WTC11 (cell line): ENCODE results near the gene HOXB8. TPM values are rescaled to one million over a fixed set of nuclear protein-coding genes. Genes with fewer than 3 reads are reported as not detected.

Experiments
- ATAC-seq: fragments of 200-7000 bp; cut with Tn5 transposase; 2 replicates; pipeline ENCODE4 v1.10.0; 2021; ENCODE audit warnings: mild to moderate bottlenecking, moderate library complexity
- CTCF ChIA-PET: fragments of 300-600 bp; sonication (Branson Sonifier 250); formaldehyde crosslinking; loops from one replicate; lab custom pipeline; 2021; ENCODE audit warnings: antibody characterized with exemption; lab: Charles Lee
- POLR2A ChIA-PET: fragments of 350-600 bp; sonication (Branson Sonifier 250); formaldehyde crosslinking; loops from one replicate; lab custom pipeline; 2021; ENCODE audit warnings: antibody characterized with exemption; lab: Charles Lee
- DNase-seq: peaks from one replicate; pipeline ENCODE4 v3.0.0; 2021; ENCODE audit warnings: low spot score
- H3K27ac Mint-ChIP-seq: 2 replicates; pipeline ENCODE4 v1.8.0; 2021; ENCODE audit warnings: mixed read lengths
- H3K27me3 Mint-ChIP-seq: 2 replicates; pipeline ENCODE4 v1.8.0; 2021; ENCODE audit warnings: low read depth, mild to moderate bottlenecking, moderate library complexity, mixed read lengths
- H3K36me3 Mint-ChIP-seq: 2 replicates; pipeline ENCODE4 v1.8.0; 2021; ENCODE audit warnings: mixed read lengths
- H3K4me1 Mint-ChIP-seq: 2 replicates; pipeline ENCODE4 v1.8.0; 2022; ENCODE audit warnings: mixed read lengths
- H3K4me3 Mint-ChIP-seq: 2 replicates; pipeline ENCODE4 v1.8.0; 2021; ENCODE audit warnings: mild to moderate bottlenecking, moderate library complexity, mixed read lengths
- H3K9me3 Mint-ChIP-seq: 2 replicates; pipeline ENCODE4 v1.8.0; 2021; ENCODE audit warnings: mixed read lengths
- ATF6 ChIP-seq: sonication (generic); formaldehyde crosslinking; IDR thresholded peaks from 2 replicates; pipeline ENCODE4 v1.8.1; 2023; ENCODE audit warnings: mild to moderate bottlenecking, missing genetic modification reagents
- CBFB ChIP-seq: sonication (generic); formaldehyde crosslinking; IDR thresholded peaks from 2 replicates; pipeline ENCODE4 v1.8.1; 2022; ENCODE audit warnings: mild to moderate bottlenecking, low read depth, missing genetic modification reagents
- CREB1 ChIP-seq: sonication (generic); formaldehyde crosslinking; IDR thresholded peaks from 2 replicates; pipeline ENCODE4 v1.8.0; 2023; ENCODE audit warnings: mild to moderate bottlenecking, missing genetic modification reagents
- FOXP4 ChIP-seq: sonication (generic); formaldehyde crosslinking; IDR thresholded peaks from 2 replicates; pipeline ENCODE4 v1.8.0; 2022; ENCODE audit warnings: mild to moderate bottlenecking, missing genetic modification reagents
- GABPB1 ChIP-seq: sonication (generic); formaldehyde crosslinking; IDR thresholded peaks from 2 replicates; pipeline ENCODE4 v1.8.1; 2023; ENCODE audit warnings: mild to moderate bottlenecking, missing genetic modification reagents
- GRHL2 ChIP-seq: fragments of 250-450 bp; sonication (Bioruptor Pico); IDR thresholded peaks from 2 replicates; pipeline ENCODE4 v1.8.0; 2022; ENCODE audit warnings: mild to moderate bottlenecking, moderate library complexity; ENCODE audit not compliant: insufficient replicate concordance, severe bottlenecking
- JUN ChIP-seq: sonication (generic); formaldehyde crosslinking; IDR thresholded peaks from 2 replicates; pipeline ENCODE4 v1.8.0; 2023; ENCODE audit warnings: mild to moderate bottlenecking, missing genetic modification reagents
- MAX ChIP-seq: sonication (generic); formaldehyde crosslinking; IDR thresholded peaks from 2 replicates; pipeline ENCODE4 v1.8.0; 2022; ENCODE audit warnings: mild to moderate bottlenecking, missing genetic modification reagents
- MYBL2 ChIP-seq: sonication (generic); formaldehyde crosslinking; IDR thresholded peaks from 2 replicates; pipeline ENCODE4 v1.8.1; 2023; ENCODE audit warnings: mild to moderate bottlenecking, moderate library complexity, missing genetic modification reagents
- NFATC4 ChIP-seq: fragments of 250-450 bp; sonication (Bioruptor Pico); IDR thresholded peaks from 2 replicates; pipeline ENCODE4 v1.9.0; 2021; ENCODE audit warnings: mild to moderate bottlenecking
- NFE2L1 ChIP-seq: sonication (generic); formaldehyde crosslinking; IDR thresholded peaks from 2 replicates; pipeline ENCODE4 v1.8.1; 2023; ENCODE audit warnings: missing genetic modification reagents
- NR1H2 ChIP-seq: sonication (generic); formaldehyde crosslinking; IDR thresholded peaks from 2 replicates; pipeline ENCODE4 v1.9.0; 2021; ENCODE audit warnings: mild to moderate bottlenecking, moderate library complexity, missing genetic modification reagents
- RELA ChIP-seq: sonication (generic); formaldehyde crosslinking; IDR thresholded peaks from 2 replicates; pipeline ENCODE4 v1.8.1; 2022; ENCODE audit warnings: missing genetic modification reagents, mild to moderate bottlenecking, borderline replicate concordance
- TCF7 ChIP-seq: sonication (generic); formaldehyde crosslinking; IDR thresholded peaks from 2 replicates; pipeline ENCODE4 v1.8.0; 2022; ENCODE audit warnings: mild to moderate bottlenecking, low read depth, missing genetic modification reagents, moderate library complexity
- TEAD1 ChIP-seq: sonication (generic); formaldehyde crosslinking; IDR thresholded peaks from 2 replicates; pipeline ENCODE4 v1.8.0; 2022; ENCODE audit warnings: mild to moderate bottlenecking, missing genetic modification reagents
- ZMAT4 ChIP-seq: fragments of 250-450 bp; sonication (Bioruptor Pico); IDR thresholded peaks from 2 replicates; pipeline ENCODE4 v1.9.0; 2021; ENCODE audit warnings: mild to moderate bottlenecking
- ZNF121 ChIP-seq: sonication (generic); formaldehyde crosslinking; IDR thresholded peaks from 2 replicates; pipeline ENCODE4 v1.8.0; 2023; ENCODE audit warnings: missing genetic modification reagents
- ZNF138 ChIP-seq: sonication (generic); formaldehyde crosslinking; conservative IDR thresholded peaks from 2 replicates; pipeline ENCODE4 v1.8.1; 2022; ENCODE audit warnings: mild to moderate bottlenecking, moderate library complexity, missing genetic modification reagents
- ZNF281 ChIP-seq: sonication (generic); formaldehyde crosslinking; IDR thresholded peaks from 2 replicates; pipeline ENCODE4 v1.8.0; 2023; ENCODE audit warnings: mild to moderate bottlenecking, missing genetic modification reagents
- ZNF317 ChIP-seq: sonication (generic); formaldehyde crosslinking; IDR thresholded peaks from 2 replicates; pipeline ENCODE4 v1.8.1; 2023; ENCODE audit warnings: low read depth, mild to moderate bottlenecking, moderate library complexity, missing genetic modification reagents, borderline replicate concordance
- total RNA-seq: library from RNA; stranded (reverse); gene quantifications from 3 replicates; pipeline ENCODE4 v1.2.3, GENCODE V29; 2021

Gene HOXB8
- total RNA-seq, 1 experiment from 2014 or later: not detected

- no peak for DNase-seq
- 0 out of 2 replicates have a peak, but pooled peaks cover 5% of the 10 kb centered on the region for H3K36me3 Mint-ChIP-seq
- no peak for TF ChIP-seq ZNF281 (CRISPR knock-in tag)
- TF ChIP-seq NFATC4 (CRISPR knock-in tag): no peak
- TF ChIP-seq MAX (CRISPR knock-in tag): no peak
- no peak for TF ChIP-seq CREB1
- no peak for TF ChIP-seq CBFB (CRISPR knock-in tag)
- no peak for TF ChIP-seq ZMAT4 (CRISPR knock-in tag)
- TF ChIP-seq MYBL2 (CRISPR knock-in tag): no peak
- no peak for TF ChIP-seq ZNF121 (CRISPR knock-in tag)
- no peak for TF ChIP-seq GRHL2 (CRISPR knock-in tag)
- no peak for TF ChIP-seq ATF6 (CRISPR knock-in tag)
- TF ChIP-seq GABPB1: no peak
- no peak for TF ChIP-seq ZNF138 (CRISPR knock-in tag)
- no peak for TF ChIP-seq JUN
- no peak for TF ChIP-seq FOXP4 (CRISPR knock-in tag)
- no peak for TF ChIP-seq TCF7 (CRISPR knock-in tag)
- no peak for TF ChIP-seq NFE2L1
- TF ChIP-seq NR1H2 (CRISPR knock-in tag): no peak
- TF ChIP-seq TEAD1: no peak
- no peak for TF ChIP-seq ZNF317 (CRISPR knock-in tag)
- no peak for TF ChIP-seq RELA (CRISPR knock-in tag)
- TF ChIP-seq, all 79 proteins: peak for 0
- Mint-ChIP-seq H3K9me3 (no peaks in the 10 kb centered on the region), H3K4me3 (no peak overlapping the region), H3K27ac (no peak overlapping the region), H3K4me1 (peaks cover 33% of the 10 kb centered on the region), H3K27me3 (peaks cover 100% of the 10 kb centered on the region; the same call in 1 of the 2 replicates)
- ChIA-PET CTCF (interaction anchor here (0.5 to 2.0 kb wide), 10 partner anchors 13 to 584 kb away, joined by 3 to 9 read pairs (median 4); no protein-coding TSS in a partner anchor), POLR2A (interaction anchor here (0.6 kb wide), 1 partner anchor 42 kb away, joined by 5 read pairs; no protein-coding TSS in a partner anchor)
- no peak; the same call in 1 of the 2 replicates for ATAC-seq
Observed at GRCh38 chr17:48609759-48610281, 5.3 kb downstream of the HOXB8 start.
